Activated T-cell treated with anti-CD3 and anti-CD28 coated beads for 24 hours (primary cell): ENCODE measurements around the gene COL27A1.

ENCODE experiments used
- DNase-seq: peaks from one replicate; pipeline ENCODE4 v3.0.0-alpha.2; 2020; ENCODE audit warnings: low read depth

The COL27A1 gene

DNA sequence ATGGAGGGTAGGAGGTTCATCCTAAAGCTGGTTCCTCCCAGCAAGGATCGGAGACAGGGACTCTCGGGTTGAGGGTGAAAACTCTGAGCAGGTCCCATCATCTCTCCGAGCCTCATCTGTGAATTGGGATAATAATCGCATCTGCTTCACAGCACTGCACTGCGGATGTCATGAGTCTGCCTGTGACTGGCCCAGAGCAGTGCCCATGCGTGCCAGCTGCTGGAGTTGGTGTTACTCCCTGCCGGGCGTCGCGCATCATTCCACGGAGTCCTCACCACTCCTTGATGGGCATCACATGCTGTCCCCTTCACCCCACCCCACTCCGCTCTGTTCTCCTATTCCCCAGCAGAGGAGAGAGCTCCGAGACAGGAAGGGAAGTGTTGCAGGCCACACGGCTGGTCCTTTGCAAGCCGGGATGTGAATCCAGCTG lies 132.4 kb downstream of the COL27A1 start:
- DNase-seq: no peak

DNA sequence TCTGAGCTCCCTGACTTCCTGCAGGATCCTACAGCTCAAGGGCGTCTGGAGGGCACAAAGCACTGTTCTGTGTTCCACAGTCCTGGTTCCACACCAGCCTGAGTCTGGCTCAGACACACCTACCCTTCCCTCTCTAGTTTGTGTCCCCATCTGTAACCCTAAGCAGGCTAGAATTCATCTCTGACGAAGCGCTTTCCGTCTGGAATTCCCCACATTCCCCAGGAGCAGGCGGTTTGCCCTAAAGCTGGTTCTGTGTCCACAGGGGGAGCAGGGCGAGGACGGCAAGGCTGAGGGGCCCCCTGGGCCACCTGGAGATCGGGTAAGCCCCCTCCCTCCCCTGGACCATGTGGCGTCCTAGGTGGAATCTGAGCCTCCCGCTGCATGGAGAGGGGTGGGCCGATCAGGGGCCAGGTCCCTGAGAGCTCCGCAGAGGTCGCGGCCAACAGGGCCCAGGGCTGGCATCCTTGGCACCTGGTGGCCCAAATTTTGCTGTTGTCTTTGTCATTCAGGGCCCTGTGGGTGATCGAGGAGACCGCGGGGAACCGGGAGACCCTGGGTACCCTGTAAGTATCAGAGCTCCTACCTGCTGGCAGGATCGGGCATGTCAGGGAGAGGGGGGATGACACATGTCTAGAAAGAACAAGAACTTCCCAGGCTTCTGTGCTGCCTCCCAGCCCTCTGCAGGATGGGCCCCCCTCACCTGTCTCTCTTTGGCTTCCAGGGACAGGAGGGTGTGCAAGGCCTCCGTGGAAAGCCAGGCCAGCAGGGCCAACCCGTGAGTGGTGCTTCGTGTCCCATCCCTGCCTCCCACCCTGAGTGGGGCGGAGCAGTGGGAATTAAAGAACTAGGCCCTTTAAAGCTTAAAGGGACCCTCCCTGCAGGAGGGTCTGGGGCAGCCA lies 133.1 kb downstream of the COL27A1 start:
- DNase-seq: no peak

DNA sequence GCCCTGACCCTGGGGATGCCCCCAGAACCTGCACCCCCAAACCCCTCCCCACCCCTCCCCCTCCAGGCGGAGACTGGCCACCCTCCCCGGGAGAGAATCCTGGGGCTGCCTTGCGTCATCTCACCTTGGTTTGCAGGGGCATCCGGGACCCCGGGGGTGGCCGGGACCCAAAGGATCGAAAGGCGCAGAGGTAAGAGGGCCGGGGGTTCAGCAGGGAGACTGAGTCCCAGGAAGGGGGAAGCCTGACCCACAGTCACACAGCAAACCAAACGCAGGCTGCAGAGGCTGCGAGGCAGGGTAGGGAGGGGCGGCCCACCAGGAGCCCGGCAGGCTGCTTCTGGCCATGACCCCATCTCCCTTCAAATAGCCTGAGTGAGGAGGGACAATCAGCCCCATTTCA lies 133.8 kb downstream of the COL27A1 start:
- DNase-seq: no peak

DNA sequence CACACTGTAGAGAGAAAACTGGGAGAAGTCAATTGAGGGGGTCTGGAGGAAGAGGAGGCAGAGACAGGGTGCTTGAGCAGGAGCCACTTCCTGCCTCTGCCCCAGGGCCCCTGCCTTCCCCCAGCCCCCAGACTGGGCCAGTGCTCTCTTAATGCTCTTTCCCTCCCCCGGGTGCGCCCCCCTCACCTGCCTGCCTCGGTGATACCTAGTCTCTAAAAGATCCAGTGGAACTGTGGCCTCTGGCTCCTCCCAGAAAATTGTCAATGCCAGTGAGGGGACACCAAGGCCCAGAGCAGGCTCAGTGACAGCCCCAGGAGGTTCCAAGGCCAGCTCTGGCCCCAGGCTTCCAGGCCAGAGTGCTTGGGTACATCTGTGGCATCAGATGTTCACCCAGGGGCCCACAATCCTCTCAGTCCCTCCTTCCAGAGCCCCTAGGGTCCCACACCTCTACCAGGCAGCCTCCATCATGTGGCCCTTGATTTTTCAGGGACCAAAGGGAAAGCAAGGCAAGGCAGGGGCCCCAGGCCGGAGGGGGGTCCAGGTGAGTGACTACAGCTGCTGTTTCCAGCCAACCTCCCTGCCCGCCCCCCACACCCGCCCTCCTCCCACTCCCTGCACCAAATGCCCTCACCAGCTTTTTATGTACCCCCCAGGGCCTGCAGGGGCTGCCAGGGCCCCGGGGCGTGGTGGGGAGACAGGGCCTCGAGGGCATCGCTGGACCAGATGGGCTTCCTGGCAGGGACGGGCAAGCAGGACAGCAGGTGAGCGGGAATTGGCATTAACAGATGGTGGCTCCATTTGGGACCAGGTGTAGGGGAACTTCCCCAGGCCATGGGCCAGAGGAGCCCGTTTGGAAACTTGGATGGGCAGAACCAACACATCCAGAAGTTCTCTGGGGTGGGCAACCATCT lies 134.5 kb downstream of the COL27A1 start:
- no peak for DNase-seq

DNA sequence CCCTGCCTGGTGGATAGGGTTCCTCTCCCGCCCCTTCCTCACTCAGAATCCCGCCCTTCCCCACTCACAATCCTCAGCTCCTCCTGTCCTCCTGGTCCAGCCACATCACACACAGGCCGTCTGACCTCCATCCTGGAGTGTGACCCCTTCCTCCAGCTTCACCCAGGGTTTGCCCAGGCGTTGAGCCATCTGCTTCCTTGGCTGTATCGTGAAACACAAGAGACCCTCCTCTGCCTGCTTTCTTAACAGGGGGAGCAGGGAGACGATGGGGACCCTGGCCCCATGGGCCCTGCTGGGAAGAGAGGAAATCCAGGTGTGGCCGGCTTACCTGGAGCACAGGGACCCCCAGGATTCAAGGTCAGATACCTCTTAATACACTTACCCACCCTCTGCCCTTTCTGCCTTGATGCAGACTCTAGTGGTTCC lies 135.2 kb downstream of the COL27A1 start:
- DNase-seq: no peak

DNA sequence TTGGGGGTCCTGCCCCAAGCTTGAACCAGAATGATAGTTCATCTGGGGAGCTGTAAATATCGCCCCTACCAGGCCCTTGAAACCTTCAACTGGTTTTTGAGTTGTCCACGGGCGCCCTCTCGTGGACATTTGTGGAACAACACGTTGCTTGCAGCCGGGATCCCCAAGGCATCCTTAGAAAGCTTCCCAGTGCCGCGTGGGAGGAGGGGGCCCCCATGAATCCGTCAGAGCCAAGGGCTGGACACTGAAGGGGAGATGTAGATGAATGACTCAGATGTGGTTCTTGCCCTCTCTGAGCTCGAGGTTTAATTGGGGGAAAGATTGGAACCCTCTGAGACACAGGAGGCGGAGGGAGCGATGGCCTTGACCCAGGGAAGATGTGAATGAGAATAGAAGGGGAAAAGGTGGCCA lies 135.7 kb downstream of the COL27A1 start:
- DNase-seq: peak; percentile 51

DNA sequence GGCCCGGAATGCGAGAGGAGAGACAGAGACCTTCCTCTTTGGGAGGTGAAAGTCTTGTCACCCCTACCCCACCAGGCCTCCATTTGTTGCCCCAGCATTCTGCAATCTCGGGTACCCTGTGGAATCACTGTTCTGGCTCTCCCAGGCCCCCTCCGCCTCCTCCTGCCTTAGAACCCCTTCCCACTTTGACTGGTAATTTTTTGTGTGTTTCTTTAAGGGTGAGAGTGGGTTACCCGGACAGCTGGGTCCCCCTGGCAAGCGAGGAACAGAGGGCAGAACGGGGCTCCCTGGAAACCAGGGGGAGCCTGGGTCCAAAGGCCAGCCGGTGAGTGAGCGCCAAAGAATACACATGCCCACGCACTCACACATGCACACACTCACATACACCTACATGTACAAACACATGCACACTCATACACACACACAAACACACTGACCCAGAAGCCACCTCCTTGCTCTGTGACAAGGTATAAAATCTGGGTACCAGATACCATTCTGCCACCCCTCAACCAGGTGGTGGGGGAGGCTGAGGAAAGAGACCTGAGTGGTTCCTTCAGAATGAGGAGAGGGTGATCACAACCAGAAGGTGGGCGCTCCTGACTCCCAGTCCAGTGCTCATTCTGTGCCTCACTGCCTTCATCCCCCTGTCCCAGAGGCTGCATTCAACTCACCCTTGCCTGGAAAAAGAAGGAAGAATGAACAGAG lies 136.7 kb downstream of the COL27A1 start:
- DNase-seq: no peak

DNA sequence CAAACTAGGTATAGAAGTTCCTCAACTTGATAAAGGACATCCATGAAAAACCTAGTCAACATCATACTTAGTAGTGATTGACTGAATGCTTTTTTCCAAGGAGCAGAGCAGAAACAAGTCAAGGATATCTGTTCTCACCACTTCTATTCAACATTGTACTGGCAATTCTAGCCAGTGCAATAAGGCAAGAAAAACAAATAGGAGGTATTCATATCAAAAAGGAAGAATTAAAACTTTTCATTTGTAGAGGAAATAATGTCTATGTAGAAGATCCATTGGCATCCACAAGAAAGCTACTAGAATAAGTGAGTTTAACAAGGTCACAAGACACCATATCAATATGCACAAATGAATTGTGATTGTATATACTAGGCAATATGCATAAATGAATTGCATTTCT lies 139.3 kb downstream of the COL27A1 start:
- DNase-seq: no peak

DNA sequence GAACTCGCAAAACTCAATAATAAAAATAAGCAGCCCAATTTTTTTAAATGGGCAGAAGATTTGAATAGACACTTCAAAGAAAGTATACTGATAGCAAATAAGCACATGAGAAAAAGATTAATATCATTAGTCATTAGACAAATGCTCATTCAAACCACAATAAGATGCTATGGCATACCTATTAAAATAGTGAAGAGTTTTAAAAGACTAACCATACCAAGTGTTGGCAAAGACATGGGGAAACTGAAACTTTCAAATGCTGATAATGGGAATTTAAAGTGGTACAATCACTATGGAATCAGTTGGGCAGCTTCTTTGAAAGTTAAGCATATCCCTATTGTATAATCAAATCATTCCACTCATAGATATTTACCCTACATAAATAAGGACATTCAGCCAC lies 141.0 kb downstream of the COL27A1 start:
- no peak for DNase-seq

DNA sequence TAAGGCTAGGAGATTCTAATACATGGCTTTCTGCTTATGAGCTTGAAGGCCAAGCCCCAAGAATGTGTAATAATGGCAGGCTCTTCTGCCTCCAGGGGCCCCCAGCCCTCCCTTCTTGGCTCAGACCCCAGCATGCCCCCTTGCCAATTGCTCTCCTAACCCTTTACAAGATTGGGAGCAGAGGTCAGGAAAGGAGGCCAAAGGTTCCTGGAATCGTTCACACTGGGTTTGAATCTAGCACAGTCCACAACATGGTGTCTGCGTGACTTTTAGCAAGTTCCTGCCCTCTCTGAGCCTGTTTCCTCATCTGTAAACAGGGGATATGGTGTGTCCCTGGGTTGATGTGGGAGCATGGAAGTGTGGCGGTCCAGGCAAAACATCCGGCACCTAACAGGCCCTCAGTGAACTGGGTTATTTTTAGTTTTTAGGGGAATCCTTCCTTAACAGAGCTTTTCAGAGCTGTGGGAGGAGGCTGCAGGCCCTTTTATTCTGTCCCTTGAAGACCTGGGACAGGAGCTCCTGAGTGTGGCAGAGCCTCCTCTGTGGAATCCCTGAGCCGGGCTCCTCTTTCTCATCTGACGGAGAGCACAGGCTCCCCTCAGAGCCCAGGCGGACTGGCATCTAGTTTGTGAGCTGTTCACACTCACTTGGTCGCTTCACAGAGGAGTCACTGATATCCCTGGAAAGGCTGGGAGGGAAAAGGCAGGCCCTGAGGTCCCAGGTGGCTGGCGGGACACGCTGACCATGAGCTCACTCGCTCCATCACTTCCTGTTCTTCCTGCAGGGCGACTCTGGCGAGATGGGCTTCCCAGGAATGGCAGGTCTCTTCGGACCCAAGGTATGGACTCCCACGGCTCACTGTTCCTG lies 144.2 kb downstream of the COL27A1 start:
- no peak for DNase-seq

DNA sequence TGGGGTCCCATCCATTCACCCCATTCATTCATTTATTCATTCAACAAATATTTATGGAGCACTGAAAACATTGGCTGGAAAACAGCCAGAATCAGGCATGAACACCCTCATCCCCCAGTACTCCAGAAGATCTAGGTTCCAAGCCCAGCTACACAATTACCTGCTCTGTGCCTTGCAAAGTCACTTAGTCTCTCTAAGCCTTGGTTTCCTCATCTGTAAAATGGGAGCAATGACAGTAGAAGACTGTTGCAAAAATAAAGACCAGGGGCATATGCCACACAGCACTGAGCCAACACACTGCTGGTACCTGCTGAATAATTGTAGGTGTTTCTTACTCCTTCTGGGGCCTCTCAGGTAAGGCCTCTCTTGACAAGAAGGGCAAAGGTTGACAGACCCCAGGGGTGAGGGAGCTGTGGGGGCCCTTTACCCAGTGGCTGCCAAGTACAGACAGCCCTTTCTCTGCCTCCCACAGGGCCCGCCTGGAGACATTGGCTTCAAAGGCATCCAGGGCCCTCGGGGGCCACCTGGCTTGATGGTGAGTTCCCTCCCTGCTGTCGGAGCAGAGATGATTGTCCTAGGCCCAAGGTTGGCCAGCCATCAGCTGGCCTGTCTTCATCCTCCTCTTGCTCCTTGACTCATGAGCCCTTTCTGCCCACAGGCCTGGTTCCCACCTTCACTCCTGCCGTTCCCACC lies 145.0 kb downstream of the COL27A1 start:
- no peak for DNase-seq

DNA sequence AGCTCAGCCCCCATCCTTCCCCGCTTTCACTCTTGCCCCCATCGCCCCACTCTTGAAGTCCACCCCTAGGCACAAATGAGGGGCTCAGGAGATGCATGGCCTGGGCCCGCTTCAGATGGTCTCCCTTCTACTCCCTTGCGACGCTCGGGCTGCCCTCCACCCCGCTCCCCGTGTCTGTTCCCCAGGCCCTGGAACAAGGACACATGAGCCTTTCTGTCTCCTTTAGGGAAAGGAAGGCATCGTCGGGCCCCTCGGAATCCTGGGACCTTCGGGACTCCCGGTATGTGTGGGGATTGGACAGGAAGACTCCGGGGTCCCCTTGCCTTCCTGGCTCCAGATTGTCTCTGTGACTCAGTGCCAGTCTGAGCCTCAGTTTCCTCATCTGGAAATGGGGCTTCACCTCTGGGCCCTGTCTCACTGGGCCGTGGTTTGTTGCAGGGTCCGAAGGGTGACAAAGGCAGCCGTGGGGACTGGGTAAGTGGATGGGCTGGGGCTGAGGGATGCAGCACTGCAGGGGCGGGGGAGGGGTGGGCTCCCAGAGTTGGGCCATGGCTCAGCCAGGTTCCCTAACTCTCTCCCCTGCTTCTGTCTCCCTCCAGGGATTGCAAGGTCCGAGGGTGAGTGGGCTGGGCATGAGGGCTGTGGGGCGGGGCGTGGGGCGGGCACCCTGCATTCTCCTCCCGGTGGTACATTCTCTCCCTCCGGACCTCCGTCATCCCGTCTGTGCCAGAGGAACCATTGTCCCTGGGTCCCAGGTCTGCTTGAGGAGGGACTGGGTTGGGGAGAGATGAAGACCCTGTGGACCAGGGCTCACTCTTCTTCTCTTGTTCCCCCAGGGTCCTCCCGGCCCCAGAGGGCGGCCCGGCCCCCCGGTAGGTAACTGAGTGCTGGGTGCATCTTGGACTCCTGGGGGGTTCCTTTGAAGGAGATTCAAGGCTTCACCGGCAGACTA lies 145.8 kb downstream of the COL27A1 start:
- no peak for DNase-seq

DNA sequence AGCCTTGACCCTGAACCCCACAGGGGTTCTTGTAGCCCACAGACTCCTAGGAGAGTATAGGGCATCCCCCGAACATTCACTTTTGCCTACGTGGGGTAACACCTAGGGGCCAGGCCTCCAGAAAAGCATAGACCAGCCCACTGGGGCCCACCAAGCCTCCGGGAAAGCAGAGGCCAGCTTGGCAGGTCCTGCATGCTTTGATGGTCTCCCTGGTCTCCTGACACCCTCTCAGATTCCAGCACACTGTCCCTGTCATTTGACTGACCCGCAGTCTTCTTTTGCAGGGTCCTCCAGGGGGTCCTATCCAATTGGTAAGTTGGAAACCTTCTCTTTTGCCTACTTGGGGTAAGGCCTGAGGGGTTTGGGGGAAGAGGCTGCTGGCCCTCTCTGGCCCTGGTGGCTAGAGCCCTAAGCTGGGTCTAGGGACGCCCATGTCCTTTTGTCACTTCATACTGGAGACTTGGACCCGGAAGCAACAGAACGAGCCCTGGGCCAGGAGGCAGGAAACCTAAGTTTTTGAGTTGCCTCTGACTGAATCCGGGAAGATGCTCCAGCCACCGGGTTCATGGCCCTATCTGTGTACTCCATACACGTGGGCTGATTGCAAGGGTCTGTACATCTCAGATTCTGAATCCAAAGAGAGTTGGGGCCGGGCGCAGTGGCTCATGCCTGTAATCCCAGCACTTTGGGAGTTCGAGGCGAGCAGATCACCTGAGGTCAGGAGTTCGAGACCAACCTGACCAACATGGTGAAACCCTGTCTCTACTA lies 146.6 kb downstream of the COL27A1 start:
- no peak for DNase-seq

DNA sequence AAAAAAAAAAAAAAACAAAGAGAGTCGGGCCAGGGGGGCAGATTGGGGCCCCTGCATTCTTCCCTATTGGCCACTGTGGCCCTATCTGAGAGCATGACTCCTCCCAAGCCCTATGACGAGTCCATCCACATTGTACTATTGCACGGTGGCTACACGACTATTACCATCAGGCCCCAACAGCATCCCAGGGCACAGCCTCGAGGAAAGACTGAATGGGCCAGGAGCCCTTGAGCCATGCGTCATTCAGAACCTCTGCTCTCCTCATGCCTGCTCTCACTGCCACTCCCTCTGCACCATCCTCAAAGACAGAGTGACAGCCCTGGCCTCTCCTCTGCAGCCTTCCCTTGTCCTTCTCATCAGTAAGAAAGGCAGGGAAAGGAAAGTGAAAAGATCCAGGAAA lies 147.4 kb downstream of the COL27A1 start:
- no peak for DNase-seq

DNA sequence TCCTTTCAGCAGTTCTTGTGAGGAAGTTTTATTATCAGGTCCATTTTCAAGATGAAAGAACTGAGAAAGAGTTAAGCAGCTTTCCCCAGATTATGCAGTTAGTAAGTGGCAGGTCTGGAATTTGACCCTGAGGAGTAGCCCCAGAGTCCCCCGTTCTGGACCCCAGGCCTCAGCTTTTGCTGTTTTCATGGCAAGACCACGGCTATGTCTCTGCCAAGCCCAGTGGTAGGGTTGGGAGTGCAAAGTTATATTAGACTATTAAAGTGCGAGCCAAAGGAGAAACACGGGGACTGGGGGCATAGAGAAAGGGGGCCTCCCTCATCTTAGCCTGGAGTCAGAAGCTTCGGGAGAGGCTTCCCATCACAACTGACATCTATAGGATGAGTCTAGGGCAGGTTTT lies 148.2 kb downstream of the COL27A1 start:
- no peak for DNase-seq

DNA sequence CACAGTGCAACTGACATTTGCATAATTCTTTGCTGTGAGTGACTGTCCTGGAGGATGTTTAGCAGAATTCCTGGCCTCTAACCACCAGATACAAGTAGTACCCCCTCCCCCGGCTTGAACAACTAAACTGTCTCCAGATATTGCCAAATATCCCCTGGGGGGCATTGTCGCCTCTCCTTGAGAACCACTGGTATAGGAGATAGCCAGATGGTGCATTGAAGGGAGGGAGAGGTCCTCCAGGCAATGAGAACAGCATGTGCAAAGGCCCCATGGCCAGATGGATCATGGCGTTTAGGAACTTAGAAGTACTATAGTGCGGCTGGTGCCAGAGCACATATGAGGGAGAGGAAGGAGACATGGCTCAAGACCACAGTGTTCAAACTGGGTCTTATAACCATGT lies 148.6 kb downstream of the COL27A1 start:
- DNase-seq: no peak

DNA sequence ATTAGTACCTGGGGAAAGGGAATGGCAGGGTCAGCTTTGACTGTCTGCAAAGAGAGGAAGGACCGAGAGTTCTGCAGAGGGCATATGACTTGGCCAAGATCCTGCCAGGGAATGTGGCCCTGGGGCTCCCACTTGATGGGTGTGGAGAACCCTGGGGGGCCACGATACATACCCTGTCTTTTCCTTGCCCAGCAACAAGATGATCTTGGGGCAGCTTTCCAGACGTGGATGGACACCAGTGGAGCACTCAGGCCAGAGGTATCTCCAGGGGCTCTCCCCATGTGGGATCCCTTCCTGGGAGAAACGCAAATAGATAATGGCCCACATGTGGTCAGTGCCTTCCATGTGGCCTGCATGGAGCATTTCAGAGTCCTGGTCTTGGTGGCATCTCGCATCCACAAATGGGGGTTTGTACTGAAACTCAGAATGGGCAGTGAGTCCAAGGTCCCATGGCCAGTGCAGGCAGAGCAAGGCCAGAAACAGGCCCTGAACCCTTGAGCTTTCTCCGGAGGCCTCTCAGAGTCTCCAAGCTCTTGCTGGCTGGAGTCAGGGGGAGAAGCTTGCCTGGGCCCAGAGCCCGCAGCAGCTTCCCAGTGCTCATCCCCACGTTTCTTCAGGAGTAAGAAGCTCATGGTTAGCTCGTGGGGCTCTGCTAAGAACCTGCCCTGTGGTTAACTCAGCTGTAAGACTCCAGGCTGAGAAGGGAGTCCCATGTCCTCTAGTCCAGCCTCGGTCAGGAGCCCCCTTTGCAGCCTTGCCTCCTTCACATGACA lies 149.3 kb downstream of the COL27A1 start:
- no peak for DNase-seq

DNA sequence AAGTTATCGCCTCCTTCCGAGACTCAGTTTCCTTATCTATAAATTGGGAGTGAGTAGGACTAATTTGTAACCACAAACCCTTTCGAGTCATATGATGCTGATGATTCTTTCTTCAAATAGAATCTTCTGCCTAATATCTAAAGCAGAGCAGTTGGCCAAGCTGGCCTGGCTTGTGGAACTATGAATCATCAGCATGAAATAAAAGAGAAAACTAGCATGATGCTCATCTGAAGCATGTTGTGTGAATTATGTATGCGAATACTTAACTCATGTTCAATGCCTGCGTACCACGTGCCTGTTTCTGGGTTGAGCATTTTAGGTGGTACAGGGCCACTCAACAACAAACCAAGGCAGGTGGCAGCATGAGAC lies 152.5 kb downstream of the COL27A1 start:
- DNase-seq: no peak
